CMK (cell line): ENCODE measurements around the gene UNC13A.

Source experiments
- DNase-seq: peaks from one replicate; pipeline ENCODE4 v3.0.0-alpha.2; 2010; ENCODE audit warnings: low read depth

Gene UNC13A

DNA sequence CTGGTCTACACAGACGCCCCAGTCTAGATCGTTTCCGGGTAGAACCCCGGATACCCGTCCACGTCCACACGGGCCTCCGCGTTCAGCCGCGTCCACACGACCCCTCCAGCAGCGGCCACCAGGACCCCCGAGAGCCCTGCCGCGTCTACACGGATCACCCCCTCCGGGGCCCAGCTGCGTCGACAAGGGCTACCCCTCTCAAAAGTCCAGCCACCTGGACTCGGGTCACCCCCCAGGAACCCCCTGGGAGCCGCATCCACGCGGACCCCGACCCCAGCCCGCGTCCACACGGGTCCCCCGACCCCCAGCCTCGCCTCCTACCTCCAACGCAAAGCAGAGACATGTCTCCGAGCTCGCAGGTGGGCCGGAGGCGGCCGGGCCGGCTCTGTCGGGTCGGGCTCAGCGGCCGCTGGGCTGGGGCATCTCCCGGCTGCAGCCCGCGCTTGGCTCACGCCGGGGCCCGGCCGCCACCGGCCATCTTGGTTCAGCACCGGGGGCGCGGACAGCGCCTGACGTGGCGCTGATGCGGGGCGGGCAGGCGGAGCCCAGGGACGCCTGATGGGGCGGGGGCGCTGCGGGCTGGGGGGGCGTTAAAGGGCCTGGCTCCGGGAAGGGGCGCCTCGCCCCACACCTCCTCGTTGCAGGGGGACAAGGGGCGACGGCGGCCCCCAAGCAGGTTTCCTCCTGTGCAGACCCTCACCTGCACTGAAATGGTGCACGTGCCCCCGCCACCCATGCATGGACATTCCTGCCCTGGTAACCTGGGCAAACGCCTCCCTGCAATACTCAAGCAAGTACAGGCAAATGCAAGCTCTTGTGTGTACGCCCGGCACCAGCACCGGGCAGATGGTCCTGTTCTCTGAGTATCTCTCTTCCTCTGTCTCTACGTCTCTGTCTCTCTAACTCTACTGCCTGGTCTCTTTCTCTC lies at the start of gene UNC13A:
TSS of gene UNC13A (minus strand) at position 498 of the 928 bp plus-strand sequence. CDS start at position 343, 155 bp downstream.
- DNase-seq = no peak

- no peak for DNase-seq
These were observed 49.6 kb upstream of the UNC13A start for GRCh38 chr19:17737690-17738153.

- no peak for DNase-seq
These were observed 47.3 kb upstream of the UNC13A start for GRCh38 chr19:17735410-17735809.

DNA sequence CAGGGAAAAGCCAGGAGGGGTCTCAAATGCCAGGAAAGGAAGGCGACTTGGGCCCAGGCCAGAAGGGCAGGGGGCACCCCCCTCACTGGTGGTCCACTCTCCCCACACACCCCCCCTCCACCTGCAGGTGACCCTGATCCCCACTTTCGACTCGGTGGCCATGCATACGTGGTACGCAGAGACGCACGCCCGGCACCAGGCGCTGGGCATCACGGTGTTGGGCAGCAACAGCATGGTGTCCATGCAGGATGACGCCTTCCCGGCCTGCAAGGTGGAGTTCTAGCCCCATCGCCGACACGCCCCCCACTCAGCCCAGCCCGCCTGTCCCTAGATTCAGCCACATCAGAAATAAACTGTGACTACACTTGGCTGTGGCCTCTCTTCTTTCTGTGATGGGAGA lies 46.0 kb upstream of the UNC13A start:
- no peak for DNase-seq

- no peak for DNase-seq
These were observed 45.0 kb upstream of the UNC13A start for GRCh38 chr19:17733127-17733526.

- no peak for DNase-seq
These were observed 39.7 kb upstream of the UNC13A start for GRCh38 chr19:17727843-17728242.

DNA sequence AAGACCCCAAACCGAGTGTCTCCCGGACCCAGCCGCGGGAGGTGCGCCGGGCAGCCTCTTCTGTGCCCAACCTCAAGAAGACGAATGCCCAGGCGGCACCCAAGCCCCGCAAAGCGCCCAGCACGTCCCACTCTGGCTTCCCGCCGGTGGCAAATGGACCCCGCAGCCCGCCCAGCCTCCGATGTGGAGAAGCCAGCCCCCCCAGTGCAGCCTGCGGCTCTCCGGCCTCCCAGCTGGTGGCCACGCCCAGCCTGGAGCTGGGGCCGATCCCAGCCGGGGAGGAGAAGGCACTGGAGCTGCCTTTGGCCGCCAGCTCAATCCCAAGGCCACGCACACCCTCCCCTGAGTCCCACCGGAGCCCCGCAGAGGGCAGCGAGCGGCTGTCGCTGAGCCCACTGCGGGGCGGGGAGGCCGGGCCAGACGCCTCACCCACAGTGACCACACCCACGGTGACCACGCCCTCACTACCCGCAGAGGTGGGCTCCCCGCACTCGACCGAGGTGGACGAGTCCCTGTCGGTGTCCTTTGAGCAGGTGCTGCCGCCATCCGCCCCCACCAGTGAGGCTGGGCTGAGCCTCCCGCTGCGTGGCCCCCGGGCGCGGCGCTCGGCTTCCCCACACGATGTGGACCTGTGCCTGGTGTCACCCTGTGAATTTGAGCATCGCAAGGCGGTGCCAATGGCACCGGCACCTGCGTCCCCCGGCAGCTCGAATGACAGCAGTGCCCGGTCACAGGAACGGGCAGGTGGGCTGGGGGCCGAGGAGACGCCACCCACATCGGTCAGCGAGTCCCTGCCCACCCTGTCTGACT lies 39.0 kb upstream of the UNC13A start:
- DNase-seq = no peak

GRCh38 chr19:17726136-17726741 lies 38.1 kb upstream of the UNC13A start:
- no peak for DNase-seq

DNA sequence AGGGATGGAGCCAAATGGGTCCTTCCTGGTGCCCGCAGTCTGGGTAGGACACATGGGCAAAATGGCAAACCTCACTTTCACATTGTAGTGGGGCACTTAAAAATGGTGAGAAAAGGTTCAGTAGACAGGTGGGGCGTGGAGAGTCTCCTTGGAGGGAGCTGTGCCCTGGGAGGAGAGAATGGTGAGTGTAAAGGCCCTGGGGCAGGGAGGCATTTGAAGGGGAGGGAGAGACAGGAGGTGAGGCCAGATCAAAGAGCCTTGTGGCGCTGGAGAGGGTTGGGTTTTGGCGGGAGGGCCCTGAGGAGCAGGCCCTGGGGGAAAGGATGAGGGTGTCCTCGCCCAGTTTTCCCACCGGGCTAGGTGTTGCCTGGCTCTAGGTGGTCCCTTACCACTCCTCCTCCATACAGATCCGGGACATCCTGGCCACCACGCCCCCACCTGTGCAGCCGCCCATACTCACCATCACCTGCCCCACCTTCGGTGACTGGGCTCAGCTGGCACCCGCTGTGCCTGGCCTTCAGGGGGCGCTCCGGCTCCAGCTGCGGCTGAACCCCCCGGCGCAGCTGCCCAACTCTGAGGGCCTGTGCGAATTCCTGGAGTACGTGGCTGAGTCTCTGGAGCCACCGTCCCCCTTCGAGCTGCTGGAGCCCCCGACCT lies 37.4 kb upstream of the UNC13A start:
- no peak for DNase-seq

GRCh38 chr19:17724655-17725054 lies 36.5 kb upstream of the UNC13A start:
- no peak for DNase-seq

DNA sequence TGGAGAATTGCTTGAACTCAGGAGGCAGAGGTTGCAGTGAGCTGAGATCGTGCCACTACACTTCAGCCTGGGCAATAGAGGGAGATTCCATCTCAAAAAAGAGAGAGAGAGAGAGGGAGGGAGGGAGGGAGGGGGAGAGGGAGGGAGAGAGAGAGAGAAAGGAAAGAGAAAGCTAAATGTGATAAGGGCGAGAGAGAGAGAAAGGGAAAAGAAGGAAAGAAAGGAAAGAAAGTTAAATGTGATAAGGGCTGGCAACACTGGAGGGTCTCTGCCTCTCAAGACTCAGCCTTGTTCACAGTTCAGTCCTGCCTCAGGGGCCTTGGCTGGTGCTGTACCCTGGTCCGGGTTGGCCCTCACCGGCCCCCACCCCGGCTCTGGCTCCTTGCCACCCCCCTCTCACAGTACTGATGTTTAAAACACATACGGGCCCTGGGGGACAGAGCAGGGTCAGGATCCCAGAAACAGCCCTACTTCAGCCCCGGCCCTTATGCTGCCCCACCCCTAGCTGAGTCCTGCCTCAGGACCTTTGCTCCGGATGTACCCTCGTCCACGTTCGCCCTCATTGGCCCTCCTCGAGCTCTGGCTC lies 34.6 kb upstream of the UNC13A start:
- DNase-seq = no peak

DNA sequence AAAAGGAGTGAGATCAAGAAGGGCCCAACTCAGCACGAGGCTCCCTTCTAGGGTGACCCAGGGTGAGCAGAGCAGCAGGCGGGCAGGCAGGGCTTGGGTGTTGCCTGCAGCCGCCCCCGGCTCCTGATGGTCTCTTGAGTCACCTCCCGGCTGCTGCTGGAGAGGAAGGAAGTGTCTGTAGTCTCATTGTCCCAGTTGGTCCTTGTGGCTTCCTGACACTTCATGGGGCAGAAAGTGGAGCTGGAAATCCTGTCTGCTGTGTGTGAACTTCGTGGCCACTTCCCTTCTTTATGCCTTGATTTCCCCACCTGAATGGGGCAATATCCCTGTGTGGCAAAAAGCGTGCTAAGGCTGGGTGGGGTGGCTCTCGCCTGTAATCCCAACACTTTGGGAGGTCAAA lies 33.7 kb upstream of the UNC13A start:
- DNase-seq = no peak

GRCh38 chr19:17721111-17721628 lies 33.0 kb upstream of the UNC13A start:
- DNase-seq = no peak

- no peak for DNase-seq
These were observed 32.3 kb upstream of the UNC13A start for GRCh38 chr19:17720440-17720839.

GRCh38 chr19:17719730-17720400 lies 31.7 kb upstream of the UNC13A start:
- no peak for DNase-seq

GRCh38 chr19:17718947-17719711 lies 31.0 kb upstream of the UNC13A start, which contains the start of gene MAP1S:
Gene MAP1S, plus strand, starts transcription at chr19:17719480. Its CDS starts 23 bp downstream, at chr19:17719503.
- DNase-seq = peak; percentile 78

GRCh38 chr19:17718550-17718946 lies 30.4 kb upstream of the UNC13A start:
- DNase-seq = no peak

- no peak for DNase-seq
These were observed 28.3 kb upstream of the UNC13A start for GRCh38 chr19:17716309-17716929.

DNA sequence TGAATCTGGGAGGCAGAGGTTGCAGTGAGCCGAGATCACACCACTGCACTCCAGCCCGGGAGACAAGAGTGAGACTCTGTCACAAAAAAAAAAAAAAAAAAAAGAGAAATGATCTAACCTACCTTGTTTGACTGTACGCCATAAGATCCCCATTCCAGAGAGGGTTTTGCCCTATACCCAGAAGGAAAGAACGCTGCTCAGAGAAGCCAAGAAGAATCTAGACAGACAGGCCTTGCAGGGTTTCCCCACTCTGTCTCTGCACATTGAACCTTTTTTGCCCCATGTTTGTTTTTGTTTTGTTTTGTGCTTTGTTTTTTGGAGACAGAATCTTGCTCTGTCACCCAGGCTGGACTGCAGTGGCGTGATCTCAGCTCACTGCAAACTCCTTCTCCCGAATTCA lies 23.7 kb upstream of the UNC13A start:
- DNase-seq = no peak
